SK-N-SH treated with all-trans-retinoic acid at 6 μM for 48 hours (cell line): ENCODE measurements around the gene HSDL1.

ENCODE experiments used
- ATAC-seq: fragments of 200-7000 bp; cut with Tn5 transposase; 3 replicates; pipeline ENCODE4 v1.9.1; 2020; ENCODE audit warnings: mild to moderate bottlenecking, moderate library complexity
- ARNTL ChIP-seq: fragments of 450-650 bp; formaldehyde crosslinking; IDR thresholded peaks from 2 replicates; pipeline ENCODE4 v1.5.0; 2020; ENCODE audit warnings: low read depth, mild to moderate bottlenecking, moderate library complexity, borderline replicate concordance
- CSDC2 ChIP-seq: fragments of 250-450 bp; sonication (Bioruptor Pico); IDR thresholded peaks from 2 replicates; pipeline ENCODE4 v1.5.0; 2020; ENCODE audit warnings: mild to moderate bottlenecking, moderate library complexity
- ESRRG ChIP-seq: fragments of 250-450 bp; sonication (Bioruptor Pico); IDR thresholded peaks from 2 replicates; pipeline ENCODE4 v1.6.1; 2021; ENCODE audit warnings: mild to moderate bottlenecking
- GLIS3 ChIP-seq: fragments of 250-450 bp; sonication (Bioruptor Pico); IDR thresholded peaks from 2 replicates; pipeline ENCODE4 v1.5.0; 2020; ENCODE audit warnings: mild to moderate bottlenecking, moderate library complexity
- ISL1 ChIP-seq: fragments of 250-450 bp; sonication (Bioruptor Pico); IDR thresholded peaks from 2 replicates; pipeline ENCODE4 v2.1.2; 2022; ENCODE audit warnings: mild to moderate bottlenecking, moderate library complexity
- OSR1 ChIP-seq: fragments of 250-450 bp; sonication (Bioruptor Pico); IDR thresholded peaks from 2 replicates; pipeline ENCODE4 v1.8.0; 2022; ENCODE audit warnings: moderate library complexity, mild to moderate bottlenecking, inconsistent platforms
- PPARA ChIP-seq: fragments of 250-450 bp; sonication (Bioruptor Pico); IDR thresholded peaks from 2 replicates; pipeline ENCODE4 v1.5.0; 2020; ENCODE audit warnings: mild to moderate bottlenecking, borderline replicate concordance
- SNAI2 ChIP-seq: fragments of 250-450 bp; sonication (Bioruptor Pico); IDR thresholded peaks from 2 replicates; pipeline ENCODE4 v1.5.0; 2020; ENCODE audit warnings: mild to moderate bottlenecking, moderate library complexity
- TCF4 ChIP-seq: fragments of 250-450 bp; sonication (Bioruptor Pico); IDR thresholded peaks from 2 replicates; pipeline ENCODE4 v1.8.0; 2021; ENCODE audit warnings: mild to moderate bottlenecking, moderate library complexity, borderline replicate concordance
- TOX ChIP-seq: fragments of 250-450 bp; sonication (Bioruptor Pico); IDR thresholded peaks from 2 replicates; pipeline ENCODE4 v1.8.0; 2021; ENCODE audit warnings: mild to moderate bottlenecking, moderate library complexity, borderline replicate concordance
- ZFP30 ChIP-seq: fragments of 450-650 bp; formaldehyde crosslinking; IDR thresholded peaks from 2 replicates; pipeline ENCODE4 v1.5.0; 2022; ENCODE audit warnings: mild to moderate bottlenecking, moderate library complexity
- ZNF565 ChIP-seq: fragments of 450-650 bp; formaldehyde crosslinking; conservative IDR thresholded peaks from 2 replicates; pipeline ENCODE4 v1.5.0; 2020; ENCODE audit warnings: low read depth, mild to moderate bottlenecking, moderate library complexity
- ZNF70 ChIP-seq: fragments of 450-650 bp; formaldehyde crosslinking; IDR thresholded peaks from 2 replicates; pipeline ENCODE4 v1.5.0; 2020; ENCODE audit warnings: mild to moderate bottlenecking, moderate library complexity
- ZNF8 ChIP-seq: fragments of 450-650 bp; formaldehyde crosslinking; IDR thresholded peaks from 2 replicates; pipeline ENCODE4 v1.5.0; 2020; ENCODE audit warnings: mild to moderate bottlenecking, moderate library complexity
- TF ChIP-seq, protein P1 (sequence below): fragments of 250-450 bp; sonication (Bioruptor Pico); IDR thresholded peaks from 2 replicates; pipeline ENCODE4 v1.5.0; 2020; ENCODE audit warnings: mild to moderate bottlenecking, moderate library complexity
- TF ChIP-seq, protein P2 (sequence below): fragments of 250-450 bp; sonication (Bioruptor Pico); IDR thresholded peaks from 2 replicates; pipeline ENCODE4 v1.5.1; 2021; ENCODE audit warnings: mild to moderate bottlenecking, moderate library complexity
- TF ChIP-seq, protein P3 (sequence below): fragments of 250-450 bp; sonication (Bioruptor Pico); IDR thresholded peaks from 2 replicates; pipeline ENCODE4 v1.8.0; 2020; ENCODE audit warnings: mild to moderate bottlenecking, moderate library complexity, borderline replicate concordance
- TF ChIP-seq, protein P4 (sequence below): fragments of 250-450 bp; sonication (Bioruptor Pico); IDR thresholded peaks from 2 replicates; pipeline ENCODE4 v1.5.1; 2020; ENCODE audit warnings: low read depth, mild to moderate bottlenecking, moderate library complexity
- TF ChIP-seq, protein P5 (sequence below): fragments of 250-450 bp; sonication (Bioruptor Pico); IDR thresholded peaks from 2 replicates; pipeline ENCODE4 v1.8.0; 2021; ENCODE audit warnings: low read depth, mild to moderate bottlenecking, moderate library complexity, borderline replicate concordance

The HSDL1 gene

DNA sequence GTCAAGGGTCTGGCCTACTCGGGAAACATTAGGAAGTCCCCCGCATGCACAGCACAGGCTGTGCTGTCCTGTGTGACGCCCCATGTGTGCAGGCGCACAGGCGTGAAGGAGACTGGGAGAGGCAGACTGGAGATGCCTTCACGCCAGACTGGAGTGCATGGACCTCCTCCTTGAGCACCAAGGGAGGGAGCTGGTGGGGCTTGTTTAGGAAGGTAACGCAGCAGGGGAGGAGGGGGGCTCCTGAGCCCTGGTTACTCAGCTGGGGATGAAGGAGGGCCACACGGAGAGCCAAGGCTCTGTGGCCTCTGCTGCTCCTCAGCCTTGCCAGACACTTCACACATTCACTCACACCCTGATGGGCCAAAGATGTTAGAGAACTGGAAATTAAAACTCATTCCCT is 7.7 kb downstream of the HSDL1 start (continued):
- TF ChIP-seq, protein P1, sequence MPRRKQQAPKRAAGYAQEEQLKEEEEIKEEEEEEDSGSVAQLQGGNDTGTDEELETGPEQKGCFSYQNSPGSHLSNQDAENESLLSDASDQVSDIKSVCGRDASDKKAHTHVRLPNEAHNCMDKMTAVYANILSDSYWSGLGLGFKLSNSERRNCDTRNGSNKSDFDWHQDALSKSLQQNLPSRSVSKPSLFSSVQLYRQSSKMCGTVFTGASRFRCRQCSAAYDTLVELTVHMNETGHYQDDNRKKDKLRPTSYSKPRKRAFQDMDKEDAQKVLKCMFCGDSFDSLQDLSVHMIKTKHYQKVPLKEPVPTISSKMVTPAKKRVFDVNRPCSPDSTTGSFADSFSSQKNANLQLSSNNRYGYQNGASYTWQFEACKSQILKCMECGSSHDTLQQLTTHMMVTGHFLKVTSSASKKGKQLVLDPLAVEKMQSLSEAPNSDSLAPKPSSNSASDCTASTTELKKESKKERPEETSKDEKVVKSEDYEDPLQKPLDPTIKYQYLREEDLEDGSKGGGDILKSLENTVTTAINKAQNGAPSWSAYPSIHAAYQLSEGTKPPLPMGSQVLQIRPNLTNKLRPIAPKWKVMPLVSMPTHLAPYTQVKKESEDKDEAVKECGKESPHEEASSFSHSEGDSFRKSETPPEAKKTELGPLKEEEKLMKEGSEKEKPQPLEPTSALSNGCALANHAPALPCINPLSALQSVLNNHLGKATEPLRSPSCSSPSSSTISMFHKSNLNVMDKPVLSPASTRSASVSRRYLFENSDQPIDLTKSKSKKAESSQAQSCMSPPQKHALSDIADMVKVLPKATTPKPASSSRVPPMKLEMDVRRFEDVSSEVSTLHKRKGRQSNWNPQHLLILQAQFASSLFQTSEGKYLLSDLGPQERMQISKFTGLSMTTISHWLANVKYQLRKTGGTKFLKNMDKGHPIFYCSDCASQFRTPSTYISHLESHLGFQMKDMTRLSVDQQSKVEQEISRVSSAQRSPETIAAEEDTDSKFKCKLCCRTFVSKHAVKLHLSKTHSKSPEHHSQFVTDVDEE (CRISPR knock-in tag) = no peak
- TF ChIP-seq CSDC2 (CRISPR knock-in tag) (no peak), PPARA (CRISPR knock-in tag) (no peak), ARNTL (CRISPR knock-in tag) (no peak), TOX (CRISPR knock-in tag) (no peak)
- TF ChIP-seq, protein P2, sequence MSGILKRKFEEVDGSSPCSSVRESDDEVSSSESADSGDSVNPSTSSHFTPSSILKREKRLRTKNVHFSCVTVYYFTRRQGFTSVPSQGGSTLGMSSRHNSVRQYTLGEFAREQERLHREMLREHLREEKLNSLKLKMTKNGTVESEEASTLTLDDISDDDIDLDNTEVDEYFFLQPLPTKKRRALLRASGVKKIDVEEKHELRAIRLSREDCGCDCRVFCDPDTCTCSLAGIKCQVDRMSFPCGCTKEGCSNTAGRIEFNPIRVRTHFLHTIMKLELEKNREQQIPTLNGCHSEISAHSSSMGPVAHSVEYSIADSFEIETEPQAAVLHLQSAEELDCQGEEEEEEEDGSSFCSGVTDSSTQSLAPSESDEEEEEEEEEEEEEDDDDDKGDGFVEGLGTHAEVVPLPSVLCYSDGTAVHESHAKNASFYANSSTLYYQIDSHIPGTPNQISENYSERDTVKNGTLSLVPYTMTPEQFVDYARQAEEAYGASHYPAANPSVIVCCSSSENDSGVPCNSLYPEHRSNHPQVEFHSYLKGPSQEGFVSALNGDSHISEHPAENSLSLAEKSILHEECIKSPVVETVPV (CRISPR knock-in tag) = no peak

DNA sequence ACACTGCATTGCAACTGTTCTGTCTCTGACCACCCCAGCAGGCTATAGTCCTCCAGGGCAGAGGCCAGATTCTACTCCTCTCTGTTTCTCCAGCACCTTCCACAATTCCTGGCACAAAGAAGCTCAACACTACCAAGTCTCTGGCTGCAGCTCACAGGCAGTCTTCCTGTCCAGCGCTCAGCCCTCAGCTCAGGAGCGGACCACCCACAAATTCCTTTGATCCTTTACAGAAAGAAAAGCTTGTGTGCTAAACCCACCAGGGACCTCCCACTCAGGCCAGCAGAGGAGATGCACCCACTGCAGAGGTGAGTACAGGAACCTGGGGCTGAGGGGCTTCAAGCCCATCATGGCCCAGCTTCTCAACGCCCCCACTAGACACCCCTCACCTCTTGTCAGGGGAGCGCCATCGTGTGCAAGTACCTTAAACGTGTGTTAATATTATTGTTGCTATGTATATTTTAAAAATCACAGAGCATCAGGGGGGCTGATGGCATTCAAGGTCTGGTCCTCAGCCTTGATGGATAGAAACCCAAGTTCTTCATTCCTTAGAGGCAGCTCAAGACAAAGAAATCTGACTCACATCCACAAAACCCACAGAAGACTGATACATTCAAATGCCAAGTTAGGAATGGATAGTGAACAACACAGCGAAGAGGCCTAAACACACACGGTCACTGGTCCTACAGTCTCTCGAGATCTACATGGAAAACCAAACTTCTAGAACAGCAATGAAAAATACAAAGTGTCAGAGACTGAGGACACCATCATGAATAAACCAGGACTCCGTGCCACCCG is 8.4 kb downstream of the HSDL1 start:
- no peak for ATAC-seq
- TF ChIP-seq ZNF8 (CRISPR knock-in tag) = no peak
- no peak for TF ChIP-seq ZFP30 (CRISPR knock-in tag)
- no peak for TF ChIP-seq ESRRG (CRISPR knock-in tag)
- TF ChIP-seq OSR1 = no peak
- no peak for TF ChIP-seq ARNTL (CRISPR knock-in tag)
- TF ChIP-seq, protein P2 (CRISPR knock-in tag) = no peak
- no peak for TF ChIP-seq PPARA (CRISPR knock-in tag)
- no peak for TF ChIP-seq ZNF70 (CRISPR knock-in tag)
- TF ChIP-seq, protein P3, sequence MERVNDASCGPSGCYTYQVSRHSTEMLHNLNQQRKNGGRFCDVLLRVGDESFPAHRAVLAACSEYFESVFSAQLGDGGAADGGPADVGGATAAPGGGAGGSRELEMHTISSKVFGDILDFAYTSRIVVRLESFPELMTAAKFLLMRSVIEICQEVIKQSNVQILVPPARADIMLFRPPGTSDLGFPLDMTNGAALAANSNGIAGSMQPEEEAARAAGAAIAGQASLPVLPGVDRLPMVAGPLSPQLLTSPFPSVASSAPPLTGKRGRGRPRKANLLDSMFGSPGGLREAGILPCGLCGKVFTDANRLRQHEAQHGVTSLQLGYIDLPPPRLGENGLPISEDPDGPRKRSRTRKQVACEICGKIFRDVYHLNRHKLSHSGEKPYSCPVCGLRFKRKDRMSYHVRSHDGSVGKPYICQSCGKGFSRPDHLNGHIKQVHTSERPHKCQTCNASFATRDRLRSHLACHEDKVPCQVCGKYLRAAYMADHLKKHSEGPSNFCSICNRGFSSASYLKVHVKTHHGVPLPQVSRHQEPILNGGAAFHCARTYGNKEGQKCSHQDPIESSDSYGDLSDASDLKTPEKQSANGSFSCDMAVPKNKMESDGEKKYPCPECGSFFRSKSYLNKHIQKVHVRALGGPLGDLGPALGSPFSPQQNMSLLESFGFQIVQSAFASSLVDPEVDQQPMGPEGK = no peak
- TF ChIP-seq SNAI2 = no peak
- TF ChIP-seq TCF4 = no peak
- no peak for TF ChIP-seq ZNF565 (CRISPR knock-in tag)
- no peak for TF ChIP-seq TOX (CRISPR knock-in tag)
- TF ChIP-seq, protein P4, sequence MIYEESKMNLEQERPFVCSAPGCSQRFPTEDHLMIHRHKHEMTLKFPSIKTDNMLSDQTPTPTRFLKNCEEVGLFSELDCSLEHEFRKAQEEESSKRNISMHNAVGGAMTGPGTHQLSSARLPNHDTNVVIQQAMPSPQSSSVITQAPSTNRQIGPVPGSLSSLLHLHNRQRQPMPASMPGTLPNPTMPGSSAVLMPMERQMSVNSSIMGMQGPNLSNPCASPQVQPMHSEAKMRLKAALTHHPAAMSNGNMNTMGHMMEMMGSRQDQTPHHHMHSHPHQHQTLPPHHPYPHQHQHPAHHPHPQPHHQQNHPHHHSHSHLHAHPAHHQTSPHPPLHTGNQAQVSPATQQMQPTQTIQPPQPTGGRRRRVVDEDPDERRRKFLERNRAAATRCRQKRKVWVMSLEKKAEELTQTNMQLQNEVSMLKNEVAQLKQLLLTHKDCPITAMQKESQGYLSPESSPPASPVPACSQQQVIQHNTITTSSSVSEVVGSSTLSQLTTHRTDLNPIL (CRISPR knock-in tag) = no peak
- TF ChIP-seq GLIS3 (CRISPR knock-in tag) = no peak
- TF ChIP-seq, protein P5, sequence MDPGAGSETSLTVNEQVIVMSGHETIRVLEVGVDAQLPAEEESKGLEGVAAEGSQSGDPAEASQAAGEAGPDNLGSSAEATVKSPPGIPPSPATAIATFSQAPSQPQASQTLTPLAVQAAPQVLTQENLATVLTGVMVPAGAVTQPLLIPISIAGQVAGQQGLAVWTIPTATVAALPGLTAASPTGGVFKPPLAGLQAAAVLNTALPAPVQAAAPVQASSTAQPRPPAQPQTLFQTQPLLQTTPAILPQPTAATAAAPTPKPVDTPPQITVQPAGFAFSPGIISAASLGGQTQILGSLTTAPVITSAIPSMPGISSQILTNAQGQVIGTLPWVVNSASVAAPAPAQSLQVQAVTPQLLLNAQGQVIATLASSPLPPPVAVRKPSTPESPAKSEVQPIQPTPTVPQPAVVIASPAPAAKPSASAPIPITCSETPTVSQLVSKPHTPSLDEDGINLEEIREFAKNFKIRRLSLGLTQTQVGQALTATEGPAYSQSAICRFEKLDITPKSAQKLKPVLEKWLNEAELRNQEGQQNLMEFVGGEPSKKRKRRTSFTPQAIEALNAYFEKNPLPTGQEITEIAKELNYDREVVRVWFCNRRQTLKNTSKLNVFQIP (CRISPR knock-in tag) = no peak
- TF ChIP-seq CSDC2 (CRISPR knock-in tag) = no peak
- no peak for TF ChIP-seq ISL1
